GM18517 (cell line): ENCODE results near the gene RPSA.
"Not testable (repeated sequence)": the region's sequence is repeated elsewhere in the genome, so short reads cannot be mapped to it uniquely, and the experiment has no call there.

Experiments used
- ATAC-seq: cut with Tn5 transposase; IDR thresholded peaks from one replicate; pipeline ENCODE4 v1.9.1; 2021; ENCODE audit warnings: mild to moderate bottlenecking, moderate library complexity; ENCODE audit not compliant: unreplicated experiment

Gene RPSA

DNA sequence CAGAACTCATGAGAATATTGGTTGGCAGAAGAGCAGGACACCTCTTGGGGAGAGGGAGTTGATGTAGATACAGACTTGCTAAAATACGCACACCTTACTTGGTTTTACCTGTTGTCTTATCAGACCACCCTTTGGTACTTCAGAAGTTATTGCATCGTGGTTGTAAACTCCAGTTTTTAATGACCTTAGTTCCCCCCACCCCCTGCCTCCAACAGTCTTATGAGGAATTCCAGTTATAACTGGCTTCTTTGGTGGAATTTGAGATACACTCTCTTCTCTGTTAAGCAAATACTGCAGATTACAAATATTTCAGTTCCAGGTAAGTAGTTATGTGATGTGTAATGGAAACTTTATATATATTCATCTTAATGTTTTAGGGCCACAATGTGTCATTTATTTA, 18.4 kb upstream of the RPSA start:
- ATAC-seq, result no peak

DNA sequence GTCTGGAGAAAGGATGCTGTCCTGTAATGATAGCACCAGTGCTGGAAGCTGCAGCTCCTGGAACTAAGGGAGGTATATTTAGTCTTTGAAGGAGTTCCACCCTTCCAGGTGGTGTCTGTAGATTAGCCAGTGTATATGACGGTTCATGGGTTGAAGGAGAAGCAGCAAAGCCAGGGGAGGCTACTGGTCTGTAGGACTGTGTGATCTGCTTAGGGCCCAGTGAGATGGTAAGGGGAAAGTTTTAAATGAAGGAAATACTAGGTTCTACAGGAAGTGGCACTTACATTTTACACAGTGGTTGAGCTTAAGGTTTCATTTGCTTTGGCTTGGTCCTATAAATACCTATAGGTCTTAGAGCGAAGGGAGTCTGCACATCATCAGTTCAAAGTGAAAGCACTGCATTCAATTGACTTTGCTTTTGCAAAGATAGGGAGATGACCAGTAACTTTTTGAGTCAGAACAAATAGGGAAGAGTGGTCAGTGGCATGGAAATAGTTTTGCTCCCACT, 17.7 kb upstream of the RPSA start:
- peak; percentile 86 for ATAC-seq

DNA sequence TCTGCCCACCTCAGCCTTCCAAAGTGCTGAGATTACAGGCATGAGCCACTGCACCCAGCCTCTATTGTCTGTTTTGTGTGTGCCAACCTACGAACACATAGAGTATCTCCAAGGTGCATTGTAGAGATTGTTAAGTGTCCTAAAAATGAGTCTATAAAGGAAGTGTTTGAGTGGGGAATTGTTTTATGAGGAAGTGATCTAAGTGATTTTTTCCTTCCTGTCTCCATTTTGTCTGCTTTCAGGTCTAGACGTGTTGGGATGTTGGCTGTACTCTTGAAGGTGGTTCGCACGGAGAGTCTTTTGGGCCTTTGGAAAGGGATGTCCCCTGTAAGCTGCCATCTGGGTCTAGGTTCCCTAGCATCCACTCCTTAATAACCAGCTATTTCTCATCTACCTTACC, 16.3 kb upstream of the RPSA start:
- ATAC-seq, result no peak

DNA sequence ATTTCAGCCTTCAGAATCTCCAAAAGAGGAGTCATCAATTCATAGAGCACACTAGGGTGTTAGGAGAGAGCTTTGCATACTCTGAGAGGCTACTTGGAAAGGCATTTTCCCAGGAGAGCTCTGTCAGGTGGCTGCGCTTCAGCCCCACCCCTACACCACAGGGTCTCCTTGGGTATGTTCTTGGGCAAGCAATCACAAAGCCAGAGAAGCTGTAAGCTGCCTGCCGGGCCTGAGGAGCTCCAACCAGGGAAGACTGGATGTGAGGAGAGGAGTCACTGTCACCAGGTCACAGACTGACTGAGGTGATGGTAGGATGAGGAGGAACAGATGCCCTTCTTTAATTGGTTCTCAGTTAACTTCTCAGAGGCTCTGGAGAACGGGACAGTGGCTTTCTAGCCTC, 9.8 kb upstream of the RPSA start:
- no peak for ATAC-seq

DNA sequence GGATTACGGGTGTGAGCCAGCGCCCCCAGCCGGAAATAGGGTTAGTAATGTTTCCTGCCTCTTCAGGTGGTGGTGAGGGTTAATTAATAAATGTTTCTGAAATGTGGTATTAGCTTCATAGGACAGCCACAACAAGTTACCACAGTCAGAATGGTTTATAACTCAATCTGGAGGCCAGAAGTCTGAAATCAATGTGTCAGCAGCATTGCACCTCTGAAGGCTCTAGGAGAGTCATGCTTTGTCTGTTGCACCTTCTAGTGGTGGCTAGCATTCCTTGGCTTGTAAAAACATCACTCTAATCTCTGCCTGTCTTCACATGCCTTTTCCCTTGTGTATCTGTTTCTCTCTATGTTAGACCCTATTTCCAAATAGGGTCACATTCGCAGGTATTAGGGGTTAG, 7.8 kb upstream of the RPSA start:
- ATAC-seq, result no peak

DNA sequence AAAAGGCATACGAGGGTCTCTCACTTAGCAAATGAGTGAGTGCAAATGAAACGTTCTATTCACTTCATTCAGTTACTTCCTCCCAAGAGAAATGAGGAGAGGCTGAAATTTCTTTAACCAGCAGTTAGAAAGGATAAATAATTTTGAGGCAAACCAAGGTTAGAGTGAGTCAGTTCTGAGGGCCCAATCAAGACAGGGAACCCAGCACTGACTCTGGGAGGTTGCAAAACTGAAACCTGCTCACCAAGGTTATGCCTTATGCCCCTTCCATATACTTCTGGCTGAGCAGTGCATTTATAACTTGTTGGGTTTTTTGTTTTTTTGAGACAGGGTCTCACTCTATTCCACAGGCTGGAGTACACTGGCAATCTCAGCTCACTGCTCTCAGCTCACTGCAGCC, 4.5 kb upstream of the RPSA start:
- no peak for ATAC-seq

DNA sequence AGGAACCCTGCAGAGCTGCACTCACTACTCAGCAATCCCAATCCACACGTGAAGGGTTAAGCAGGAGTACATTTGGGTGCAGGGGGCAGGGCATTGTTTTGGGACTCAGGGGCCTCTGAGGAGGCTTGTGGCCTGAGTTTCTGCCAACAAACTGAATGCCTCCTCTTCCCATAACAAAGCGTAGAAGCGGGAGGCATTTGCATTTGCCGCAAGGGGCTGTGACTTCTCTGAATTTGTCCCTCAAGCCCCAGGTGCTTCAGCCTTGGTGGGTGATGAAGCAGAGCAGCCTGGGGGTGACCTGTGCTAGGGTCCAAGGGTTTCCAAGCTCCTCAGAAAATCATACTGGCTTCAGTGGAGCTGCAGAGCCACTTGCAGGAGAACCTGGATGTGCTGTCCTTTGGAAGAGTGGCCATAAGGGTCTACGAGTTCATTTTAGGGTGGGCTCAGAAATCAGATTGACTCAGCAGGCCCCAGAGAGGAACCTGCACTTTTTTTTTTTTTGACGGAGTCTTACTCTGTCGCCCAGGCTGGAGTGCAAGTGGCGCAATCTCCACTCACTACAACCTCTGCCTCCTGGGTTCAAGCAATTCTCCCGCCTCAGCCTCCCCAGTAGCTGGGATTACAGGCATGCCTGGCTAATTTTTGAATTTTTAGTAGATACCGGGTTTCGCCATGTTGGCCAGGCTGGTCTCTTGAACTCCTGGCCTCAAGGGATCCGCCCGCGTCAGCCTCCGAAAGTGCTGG, 1.4 kb upstream of the RPSA start:
- no peak for ATAC-seq

DNA sequence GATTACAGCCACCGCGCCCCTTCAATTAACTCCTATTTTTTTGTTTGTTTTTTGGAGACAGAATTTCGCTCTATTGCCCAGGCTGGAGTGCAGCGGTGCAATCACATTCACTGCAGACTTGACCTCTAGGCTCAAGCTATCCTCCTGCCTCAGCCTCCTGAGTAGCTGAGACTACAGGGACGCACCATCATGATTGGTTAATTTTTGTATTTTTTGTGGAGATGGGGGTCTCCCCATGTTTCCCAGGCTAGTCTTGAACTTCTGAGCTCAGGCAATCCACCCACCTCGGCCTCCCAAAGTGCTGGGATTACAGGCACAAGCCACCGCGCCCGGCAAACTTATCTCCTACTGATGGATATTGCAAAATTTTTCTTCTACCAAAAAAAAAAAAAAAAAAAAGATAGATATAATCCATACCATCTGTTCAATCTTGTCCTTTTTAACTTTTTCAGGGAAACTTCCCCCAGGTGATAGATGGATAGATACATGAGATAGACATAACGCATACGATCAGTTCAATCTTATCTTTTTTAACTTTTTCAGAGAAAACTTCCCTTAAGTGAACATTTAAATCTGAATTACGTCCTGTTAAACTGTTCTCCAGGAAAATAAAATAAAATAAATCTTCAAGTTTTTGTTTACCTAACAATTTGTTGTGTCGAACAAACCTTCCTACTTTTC, 693 bp upstream of the RPSA start:
- ATAC-seq, result no peak

DNA sequence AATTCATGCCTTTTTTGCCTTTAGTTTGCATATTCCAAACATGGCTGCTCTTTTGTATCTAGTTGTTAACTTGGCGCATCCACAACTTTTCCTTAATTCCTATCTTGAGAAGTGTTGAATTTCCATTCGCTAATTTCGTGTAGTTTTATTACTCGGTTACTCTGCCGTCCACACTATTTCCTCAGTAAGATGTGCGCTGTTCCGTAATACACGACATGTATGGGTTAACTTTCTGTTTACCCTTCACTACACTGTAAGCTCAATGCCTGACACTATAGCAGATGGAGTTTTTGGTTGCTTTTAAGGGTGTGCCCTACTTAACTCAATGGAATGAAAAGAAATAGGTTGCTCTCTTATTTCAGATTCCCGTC, 724 bp downstream of the RPSA start:
- ATAC-seq, result no peak

DNA sequence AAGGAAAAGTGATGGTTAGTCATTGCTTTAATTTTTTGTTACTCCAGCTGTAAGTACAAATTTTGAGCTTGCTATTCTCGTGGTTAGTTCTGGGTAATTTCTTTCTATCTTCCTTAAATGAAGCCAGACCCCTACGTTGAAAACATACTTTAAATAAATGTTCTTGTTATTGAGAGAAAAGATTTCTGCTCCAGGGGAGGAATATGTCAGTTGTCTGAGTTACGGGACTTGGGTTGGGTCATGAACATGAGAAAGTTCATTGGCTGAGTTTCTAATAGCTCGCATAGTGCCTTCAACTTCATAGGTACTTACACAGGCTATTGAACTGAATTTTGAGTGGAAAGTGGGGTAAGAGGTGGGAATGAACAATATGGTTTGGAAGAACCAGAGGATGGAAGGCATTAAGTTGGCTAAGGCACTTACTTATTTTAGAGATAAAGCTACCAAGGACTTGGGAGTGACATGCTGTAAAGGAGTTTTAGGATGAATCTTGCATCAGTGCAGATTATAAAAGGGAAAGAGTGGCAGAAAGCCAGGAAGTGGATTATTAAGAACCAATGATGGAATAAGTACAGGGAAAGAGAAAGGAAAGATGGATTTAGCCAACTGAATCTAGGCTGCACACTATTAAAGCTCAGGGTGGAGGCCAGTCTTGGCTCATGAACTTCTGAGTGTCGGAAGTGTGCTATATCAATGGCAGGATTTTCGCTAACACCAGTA, 1.4 kb downstream of the RPSA start:
- no peak for ATAC-seq

DNA sequence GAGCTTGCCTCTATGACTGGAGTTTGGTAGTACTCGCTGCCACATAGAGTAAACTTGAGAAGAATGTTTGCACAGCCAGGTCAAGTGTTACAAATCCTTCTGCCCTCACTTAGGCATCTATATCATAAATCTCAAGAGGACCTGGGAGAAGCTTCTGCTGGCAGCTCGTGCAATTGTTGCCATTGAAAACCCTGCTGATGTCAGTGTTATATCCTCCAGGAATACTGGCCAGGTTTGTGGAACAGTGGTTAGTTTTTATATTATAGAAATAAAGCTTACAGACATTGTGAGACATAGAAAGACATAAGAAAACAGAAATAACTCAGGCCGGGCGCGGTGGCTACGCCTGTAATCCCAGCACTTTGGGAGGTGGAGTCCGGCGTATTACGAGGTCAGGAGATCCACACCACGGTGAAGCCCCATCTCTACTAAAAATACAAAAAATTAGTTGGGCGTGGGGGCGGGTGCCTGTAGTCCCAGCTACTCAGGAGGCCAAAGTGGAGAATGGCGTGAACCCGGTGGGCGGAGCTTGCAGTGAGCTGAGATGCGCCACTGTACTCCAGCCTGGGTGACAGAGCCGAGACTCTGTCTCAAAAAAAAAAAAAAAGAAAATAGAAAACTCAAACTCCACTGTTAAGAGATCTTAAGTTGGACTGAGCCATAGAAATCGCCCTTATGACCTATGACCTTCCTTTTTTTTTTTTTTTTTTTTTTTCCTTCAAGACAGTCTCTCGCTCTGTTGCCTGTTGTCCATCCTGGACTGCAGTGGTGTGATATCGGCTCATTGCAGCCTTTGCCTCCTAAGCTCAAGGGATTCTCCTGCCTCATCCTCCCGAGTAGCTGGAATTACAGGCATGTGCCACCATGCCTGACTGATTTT, 2.2 kb downstream of the RPSA start:
- no peak for ATAC-seq

DNA sequence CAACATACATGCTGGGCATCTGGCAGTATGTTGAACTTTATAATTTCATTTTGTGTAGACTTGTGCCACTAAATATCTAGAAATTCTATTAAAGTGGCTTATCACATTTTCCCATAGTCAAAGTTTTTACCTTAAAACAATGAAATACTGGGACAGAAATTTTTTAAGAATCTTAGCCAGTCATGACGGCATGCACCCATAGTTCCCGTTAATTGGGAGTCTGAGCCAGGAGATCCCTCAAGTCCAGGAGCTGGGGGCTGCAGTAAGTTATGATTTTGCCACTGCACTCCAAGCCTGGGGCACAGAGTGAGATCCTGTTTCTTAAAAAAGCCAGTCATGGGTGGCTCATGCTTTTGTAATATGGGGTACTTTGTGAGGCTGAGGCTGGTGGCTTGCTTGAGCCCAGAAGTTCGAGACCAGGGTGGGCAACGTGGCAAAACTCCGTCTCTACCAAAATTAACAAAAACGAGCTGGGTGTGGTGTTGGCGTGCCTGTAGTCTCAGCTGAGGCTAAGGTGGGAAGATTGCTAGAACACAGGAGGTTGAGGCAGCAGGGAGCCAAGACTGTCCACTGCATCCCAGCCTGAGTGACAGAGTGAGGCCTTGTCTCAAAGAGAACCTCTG, 3.1 kb downstream of the RPSA start:
- no peak for ATAC-seq

DNA sequence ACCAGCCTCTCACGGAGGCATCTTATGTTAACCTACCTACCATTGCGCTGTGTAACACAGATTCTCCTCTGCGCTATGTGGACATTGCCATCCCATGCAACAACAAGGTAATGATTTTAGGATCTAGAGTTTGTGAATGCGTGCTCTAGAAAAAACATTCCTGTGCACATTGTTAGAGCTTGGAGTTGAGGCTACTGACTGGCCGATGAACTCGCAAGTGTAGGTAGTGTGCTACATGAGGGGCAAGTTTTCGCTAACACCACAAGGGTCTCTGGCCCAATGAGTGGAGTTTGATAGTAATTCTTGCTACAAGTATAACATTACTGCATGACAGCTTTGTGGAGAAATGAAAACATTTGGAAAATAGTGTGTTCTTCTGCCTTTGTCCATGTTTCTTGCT, 4.4 kb downstream of the RPSA start:
- ATAC-seq, result no peak

DNA sequence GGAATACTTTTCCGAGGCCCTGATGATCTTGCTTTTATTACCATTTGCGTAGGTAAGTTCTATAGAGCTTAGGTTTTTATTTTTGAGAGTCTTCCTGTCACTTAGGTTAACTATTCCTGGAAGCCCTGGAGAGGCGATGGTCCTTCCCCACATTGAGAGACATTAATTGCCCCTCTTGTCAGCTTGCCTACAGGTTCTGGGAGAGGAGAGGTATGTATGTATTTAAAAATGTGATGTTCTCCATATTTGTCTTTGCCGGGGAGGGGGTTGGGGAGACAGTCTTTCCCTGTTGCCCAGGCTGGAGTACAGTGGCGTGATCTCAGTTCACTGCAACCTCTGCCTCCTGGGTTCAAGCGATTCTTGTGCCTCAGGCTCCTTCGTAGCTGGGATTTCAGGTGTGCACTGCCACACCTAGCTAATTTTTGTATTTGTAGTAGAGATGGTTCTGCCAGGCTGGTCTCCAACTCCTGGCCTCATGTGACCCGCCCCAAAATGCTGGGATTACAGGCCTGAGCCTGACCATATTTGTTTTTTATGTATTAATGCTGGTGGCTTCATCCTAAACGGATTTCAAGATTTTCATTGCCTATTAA, 6.2 kb downstream of the RPSA start:
- ATAC-seq, result no peak

DNA sequence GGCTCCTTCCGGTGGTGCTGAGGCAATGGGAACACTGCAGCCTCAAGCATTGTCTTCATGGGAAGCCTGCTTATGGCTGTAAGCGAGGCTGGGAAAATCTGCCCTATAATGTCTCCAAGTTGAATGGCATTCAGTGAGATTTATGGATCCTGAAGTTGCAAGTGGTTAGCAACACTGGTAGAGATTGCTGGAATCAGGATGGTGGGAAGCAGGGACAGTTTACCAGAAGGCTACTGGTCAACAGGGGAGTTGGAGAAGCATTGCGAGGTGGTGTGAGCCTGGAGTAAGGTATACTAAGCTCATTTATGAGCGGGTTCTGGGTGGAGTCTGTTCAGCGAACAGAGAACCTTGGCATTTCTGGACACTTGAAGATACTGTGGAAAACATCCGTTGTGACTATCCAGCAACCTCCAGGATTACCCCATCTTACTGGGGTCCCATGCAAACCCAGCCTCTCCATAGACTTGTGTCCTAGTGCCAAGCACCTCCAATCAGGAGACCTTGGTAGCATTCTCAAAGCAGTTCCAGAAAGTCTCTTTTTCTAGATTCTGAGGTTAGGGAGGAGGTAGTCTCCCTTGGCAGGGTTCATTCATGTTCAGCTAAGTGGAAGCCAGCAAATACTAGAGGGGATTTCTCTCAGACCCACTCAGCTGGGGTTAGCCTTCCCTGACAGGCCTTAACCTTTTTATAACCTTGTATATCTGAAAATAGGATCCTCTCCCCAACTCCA, 7.3 kb downstream of the RPSA start:
- no peak for ATAC-seq

DNA sequence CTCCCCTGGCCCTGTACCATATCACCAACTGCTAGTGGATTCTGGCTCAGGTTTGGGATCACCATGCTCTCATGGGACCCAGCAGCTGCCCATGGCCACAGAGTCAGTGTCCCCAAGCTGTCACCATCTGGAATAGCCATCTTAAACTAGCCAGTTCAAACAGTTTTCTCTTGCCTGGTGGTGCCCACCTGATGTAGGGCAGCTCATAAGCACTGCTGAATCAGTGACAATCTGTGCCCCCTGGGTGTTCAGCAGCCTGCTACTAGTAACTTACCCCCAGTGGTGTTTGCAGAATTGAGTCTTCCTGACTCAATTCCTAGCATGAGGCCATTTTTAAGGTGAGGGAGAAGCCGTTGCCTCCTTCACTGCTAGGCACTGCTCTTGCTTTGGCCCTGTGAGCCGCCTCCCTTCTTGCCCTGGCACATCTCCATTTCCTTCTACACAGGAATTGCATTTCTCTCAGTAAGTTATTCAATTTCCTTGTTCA, 7.9 kb downstream of the RPSA start:
- no peak for ATAC-seq

DNA sequence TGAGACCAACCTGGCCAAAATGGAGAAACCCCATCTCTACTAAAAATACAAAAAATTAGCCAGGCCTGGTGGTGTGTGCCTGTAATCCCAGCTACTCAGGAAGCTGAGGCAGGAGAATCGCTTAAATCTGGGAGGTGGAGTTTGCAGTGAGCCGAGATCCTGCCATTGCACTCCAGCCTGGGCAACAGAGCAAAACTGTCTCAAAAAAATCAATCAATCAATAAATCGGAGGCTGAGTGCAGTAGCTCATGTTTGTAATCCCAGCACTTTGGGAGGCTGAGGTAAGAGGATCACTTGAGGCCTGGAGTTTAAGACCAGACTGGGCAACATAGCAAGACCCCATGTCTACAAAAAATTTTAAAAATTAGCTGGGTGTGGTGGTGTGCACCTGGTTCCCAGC, 8.8 kb downstream of the RPSA start:
- not testable (repeated sequence) for ATAC-seq

DNA sequence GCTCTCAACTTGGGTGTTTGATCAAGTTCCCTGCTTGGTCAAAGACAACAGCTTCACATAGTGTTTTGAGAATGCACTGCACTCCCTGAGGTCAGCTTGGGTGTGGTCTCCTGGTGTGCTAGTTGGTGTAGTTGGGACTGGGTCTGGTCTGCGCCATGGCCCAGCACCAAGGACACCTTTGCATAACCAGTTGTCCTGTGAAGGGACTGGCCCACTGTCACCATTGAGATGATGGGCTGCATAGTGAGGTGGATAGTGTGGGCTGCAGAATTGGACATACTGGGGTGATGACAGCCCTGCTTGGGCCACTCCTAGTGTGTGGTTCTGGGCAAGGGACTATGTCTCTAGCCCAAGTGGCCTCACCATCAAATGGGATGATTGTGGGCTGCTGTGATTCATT, 9.5 kb downstream of the RPSA start:
- no peak for ATAC-seq

DNA sequence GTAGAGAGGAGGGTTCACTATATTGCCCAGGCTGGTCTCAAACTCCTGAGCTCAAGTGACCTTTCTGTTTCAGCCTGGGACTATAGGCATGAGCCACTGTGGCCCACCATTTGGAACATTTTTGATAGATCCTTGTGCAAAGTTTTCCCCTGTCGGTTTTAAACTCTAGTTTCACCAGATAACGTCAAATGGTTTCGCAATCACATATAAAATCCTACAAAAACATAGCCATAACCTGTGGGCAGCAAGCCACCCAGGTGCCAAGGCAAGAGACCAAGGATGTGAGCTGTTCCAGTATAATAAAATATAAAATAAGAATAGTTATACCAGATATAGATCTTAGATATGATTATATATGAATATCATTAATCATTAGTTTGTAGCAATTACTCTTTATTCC, 10.5 kb downstream of the RPSA start:
- ATAC-seq, result not testable (repeated sequence)
